HepG2 (cell line): ENCODE data around the gene LIME1. TPM values are rescaled to one million over a fixed set of nuclear protein-coding genes. Genes with fewer than 3 reads are reported as not detected.
A peak's percentile ranks its signal among the peaks of the same experiment; 100 is the strongest.

Experiments used
- EED ChIP-seq: sonication (generic); formaldehyde crosslinking; IDR thresholded peaks from 2 replicates; pipeline ENCODE4 v1.5.0; 2020; ENCODE audit warnings: mild to moderate bottlenecking, missing genetic modification reagents
- IKZF4 ChIP-seq: sonication (generic); formaldehyde crosslinking; IDR thresholded peaks from 2 replicates; pipeline ENCODE4 v1.5.1; 2020; ENCODE audit warnings: borderline replicate concordance, mild to moderate bottlenecking, low read depth, missing genetic modification reagents; ENCODE audit errors: not compliant biosample characterization
- MTF1 ChIP-seq: sonication (generic); formaldehyde crosslinking; IDR thresholded peaks from 2 replicates; pipeline ENCODE4 v1.5.0; 2020; ENCODE audit warnings: missing genetic modification reagents
- NCOA1 ChIP-seq: sonication (generic); formaldehyde crosslinking; IDR thresholded peaks from 2 replicates; pipeline ENCODE4 v1.9.0; 2021; ENCODE audit warnings: missing genetic modification reagents
- PAF1 ChIP-seq: IDR thresholded peaks from 2 replicates; pipeline ENCODE4 v1.6.1; 2016; ENCODE audit warnings: missing genetic modification reagents, missing compliant biosample characterization
- PAX8 ChIP-seq: sonication (generic); formaldehyde crosslinking; IDR thresholded peaks from 2 replicates; pipeline ENCODE4 v1.8.0; 2022; ENCODE audit warnings: mild to moderate bottlenecking, missing genetic modification reagents, borderline replicate concordance
- PCBP1 ChIP-seq: fragments of 200-400 bp; formaldehyde crosslinking; IDR thresholded peaks from 2 replicates; pipeline ENCODE4 v1.6.1; 2017; ENCODE audit warnings: mild to moderate bottlenecking, low read depth, low read length, borderline replicate concordance
- RBFOX2 ChIP-seq: fragments of 200-400 bp; formaldehyde crosslinking; IDR thresholded peaks from 2 replicates; pipeline ENCODE4 v1.6.1; 2017; ENCODE audit warnings: low read depth, mild to moderate bottlenecking, low read length
- SP4 ChIP-seq: sonication (generic); formaldehyde crosslinking; IDR thresholded peaks from 2 replicates; pipeline ENCODE4 v1.8.1; 2023; ENCODE audit warnings: mild to moderate bottlenecking, missing genetic modification reagents
- TBX2 ChIP-seq: sonication (generic); formaldehyde crosslinking; IDR thresholded peaks from 2 replicates; pipeline ENCODE4 v1.5.0; 2020; ENCODE audit warnings: missing genetic modification reagents, mild to moderate bottlenecking, borderline replicate concordance
- ZBTB38 ChIP-seq: sonication (generic); formaldehyde crosslinking; IDR thresholded peaks from 2 replicates; pipeline ENCODE4 v1.5.1; 2020; ENCODE audit warnings: mild to moderate bottlenecking, missing genetic modification reagents
- ZNF234 ChIP-seq: sonication (generic); formaldehyde crosslinking; conservative IDR thresholded peaks from 2 replicates; pipeline ENCODE4 v1.5.1; 2020; ENCODE audit warnings: mild to moderate bottlenecking, missing genetic modification reagents
- ZNF33B ChIP-seq: sonication (generic); formaldehyde crosslinking; IDR thresholded peaks from 2 replicates; pipeline ENCODE4 v1.5.1; 2020; ENCODE audit warnings: mild to moderate bottlenecking, missing genetic modification reagents
- ZNF350 ChIP-seq: sonication (generic); formaldehyde crosslinking; IDR thresholded peaks from 2 replicates; pipeline ENCODE4 v1.4.0; 2020; ENCODE audit warnings: mild to moderate bottlenecking, low read depth, missing genetic modification reagents, borderline replicate concordance
- ZNF747 ChIP-seq: sonication (generic); formaldehyde crosslinking; IDR thresholded peaks from 2 replicates; pipeline ENCODE4 v1.8.1; 2023; ENCODE audit warnings: missing genetic modification reagents, mild to moderate bottlenecking, borderline replicate concordance
- ZNF773 ChIP-seq: sonication (generic); formaldehyde crosslinking; IDR thresholded peaks from 2 replicates; pipeline ENCODE4 v1.4.0; 2020; ENCODE audit warnings: missing genetic modification reagents, borderline replicate concordance
- polyA plus RNA-seq, 8 experiments: library from polyadenylated mRNA; depleted of rRNA in 3 of 8; stranded (reverse) in 7 of 8; unstranded in 1 of 8; fragments of >200 nt; fragmentation: Illumina TruSeq in 4 of 8; extraction: Trizol in 4 of 8; gene quantifications; 2 replicates each; pipeline versions ENCODE4 v1.2.1 to v1.2.3, GENCODE V29; 2011 to 2016; ENCODE audit warnings: low read depth in 4 of 8, missing spikeins in 1 of 8, mixed read lengths in 1 of 8; ENCODE audit not compliant: insufficient read depth in 1 of 8
- total RNA-seq, 5 experiments: library from RNA; depleted of rRNA; stranded (reverse); fragments of >200 nt; fragmentation: Illumina TruSeq; extraction: Trizol; gene quantifications; 2 replicates each; pipeline ENCODE4 v1.2.3, GENCODE V29; 2016; ENCODE audit warnings: low read depth in 1 of 5
- TF ChIP-seq, protein P1 (sequence below): sonication (generic); formaldehyde crosslinking; IDR thresholded peaks from 2 replicates; pipeline ENCODE4 v1.4.0; 2020; ENCODE audit warnings: missing genetic modification reagents
- TF ChIP-seq, protein P2 (sequence below): sonication (generic); formaldehyde crosslinking; IDR thresholded peaks from 2 replicates; pipeline ENCODE4 v1.8.1; 2023; ENCODE audit warnings: mild to moderate bottlenecking, missing genetic modification reagents
- TF ChIP-seq, protein P3 (sequence below): sonication (generic); formaldehyde crosslinking; IDR thresholded peaks from 2 replicates; pipeline ENCODE4 v1.5.0; 2020; ENCODE audit warnings: missing genetic modification reagents
- TF ChIP-seq, protein P4 (sequence below): sonication (generic); formaldehyde crosslinking; IDR thresholded peaks from 2 replicates; pipeline ENCODE4 v1.5.0; 2020; ENCODE audit warnings: mild to moderate bottlenecking, missing genetic modification reagents

LIME1 gene
- total and polyA plus RNA-seq, 2 of the 13 experiments (the other 11 are each of a cell fraction or from before 2014, with no cell fraction given), result 13.0 to 61.5 TPM

DNA sequence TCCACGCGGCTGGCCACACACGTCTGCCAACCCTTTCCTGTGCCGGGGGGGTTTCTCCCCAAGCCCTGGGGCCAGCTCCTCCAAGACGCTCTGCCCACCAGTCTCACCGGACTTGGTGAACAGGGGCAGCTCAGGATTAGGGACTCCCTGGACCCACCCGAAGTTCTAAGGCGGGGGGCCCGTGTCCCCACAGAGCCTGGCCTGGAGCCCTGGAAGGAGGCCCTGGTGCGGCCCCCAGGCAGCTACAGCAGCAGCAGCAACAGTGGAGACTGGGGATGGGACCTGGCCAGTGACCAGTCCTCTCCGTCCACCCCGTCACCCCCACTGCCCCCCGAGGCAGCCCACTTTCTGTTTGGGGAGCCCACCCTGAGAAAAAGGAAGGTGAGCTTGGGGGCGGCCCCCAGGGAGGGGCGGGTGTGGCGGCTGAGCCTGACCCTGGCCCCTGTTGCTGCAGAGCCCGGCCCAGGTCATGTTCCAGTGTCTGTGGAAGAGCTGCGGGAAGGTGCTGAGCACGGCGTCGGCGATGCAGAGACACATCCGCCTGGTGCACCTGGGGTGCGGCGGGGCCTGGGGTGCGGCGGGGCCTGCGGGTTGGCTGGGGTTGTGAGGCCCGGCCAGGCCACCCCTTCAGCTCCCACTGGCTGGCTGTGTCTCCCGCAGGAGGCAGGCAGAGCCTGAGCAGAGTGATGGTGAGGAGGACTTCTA lies 5.4 kb downstream of the LIME1 start (continued):
- no peak for TF ChIP-seq SP4 (CRISPR knock-in tag)
- peak; percentile 76 for TF ChIP-seq RBFOX2
- TF ChIP-seq ZNF747 (CRISPR knock-in tag), result 0 out of 2 replicates have a peak, but pooled peaks have one; percentile 42
- TF ChIP-seq, protein P1, sequence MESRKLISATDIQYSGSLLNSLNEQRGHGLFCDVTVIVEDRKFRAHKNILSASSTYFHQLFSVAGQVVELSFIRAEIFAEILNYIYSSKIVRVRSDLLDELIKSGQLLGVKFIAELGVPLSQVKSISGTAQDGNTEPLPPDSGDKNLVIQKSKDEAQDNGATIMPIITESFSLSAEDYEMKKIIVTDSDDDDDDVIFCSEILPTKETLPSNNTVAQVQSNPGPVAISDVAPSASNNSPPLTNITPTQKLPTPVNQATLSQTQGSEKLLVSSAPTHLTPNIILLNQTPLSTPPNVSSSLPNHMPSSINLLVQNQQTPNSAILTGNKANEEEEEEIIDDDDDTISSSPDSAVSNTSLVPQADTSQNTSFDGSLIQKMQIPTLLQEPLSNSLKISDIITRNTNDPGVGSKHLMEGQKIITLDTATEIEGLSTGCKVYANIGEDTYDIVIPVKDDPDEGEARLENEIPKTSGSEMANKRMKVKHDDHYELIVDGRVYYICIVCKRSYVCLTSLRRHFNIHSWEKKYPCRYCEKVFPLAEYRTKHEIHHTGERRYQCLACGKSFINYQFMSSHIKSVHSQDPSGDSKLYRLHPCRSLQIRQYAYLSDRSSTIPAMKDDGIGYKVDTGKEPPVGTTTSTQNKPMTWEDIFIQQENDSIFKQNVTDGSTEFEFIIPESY, result peak; percentile 22; the same call in 1 of the 2 replicates
- TF ChIP-seq, protein P2, sequence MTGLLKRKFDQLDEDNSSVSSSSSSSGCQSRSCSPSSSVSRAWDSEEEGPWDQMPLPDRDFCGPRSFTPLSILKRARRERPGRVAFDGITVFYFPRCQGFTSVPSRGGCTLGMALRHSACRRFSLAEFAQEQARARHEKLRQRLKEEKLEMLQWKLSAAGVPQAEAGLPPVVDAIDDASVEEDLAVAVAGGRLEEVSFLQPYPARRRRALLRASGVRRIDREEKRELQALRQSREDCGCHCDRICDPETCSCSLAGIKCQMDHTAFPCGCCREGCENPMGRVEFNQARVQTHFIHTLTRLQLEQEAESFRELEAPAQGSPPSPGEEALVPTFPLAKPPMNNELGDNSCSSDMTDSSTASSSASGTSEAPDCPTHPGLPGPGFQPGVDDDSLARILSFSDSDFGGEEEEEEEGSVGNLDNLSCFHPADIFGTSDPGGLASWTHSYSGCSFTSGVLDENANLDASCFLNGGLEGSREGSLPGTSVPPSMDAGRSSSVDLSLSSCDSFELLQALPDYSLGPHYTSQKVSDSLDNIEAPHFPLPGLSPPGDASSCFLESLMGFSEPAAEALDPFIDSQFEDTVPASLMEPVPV, result peak; percentile 30; the same call in 1 of the 2 replicates
- 0 out of 2 replicates have a peak, but pooled peaks have one; percentile 13 for TF ChIP-seq NCOA1
- TF ChIP-seq, protein P3, sequence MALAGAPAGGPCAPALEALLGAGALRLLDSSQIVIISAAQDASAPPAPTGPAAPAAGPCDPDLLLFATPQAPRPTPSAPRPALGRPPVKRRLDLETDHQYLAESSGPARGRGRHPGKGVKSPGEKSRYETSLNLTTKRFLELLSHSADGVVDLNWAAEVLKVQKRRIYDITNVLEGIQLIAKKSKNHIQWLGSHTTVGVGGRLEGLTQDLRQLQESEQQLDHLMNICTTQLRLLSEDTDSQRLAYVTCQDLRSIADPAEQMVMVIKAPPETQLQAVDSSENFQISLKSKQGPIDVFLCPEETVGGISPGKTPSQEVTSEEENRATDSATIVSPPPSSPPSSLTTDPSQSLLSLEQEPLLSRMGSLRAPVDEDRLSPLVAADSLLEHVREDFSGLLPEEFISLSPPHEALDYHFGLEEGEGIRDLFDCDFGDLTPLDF (CRISPR knock-in tag), result no peak
- 0 out of 2 replicates have a peak, but pooled peaks have one; percentile 18 for TF ChIP-seq ZNF773
- TF ChIP-seq ZNF33B (CRISPR knock-in tag), result peak; percentile 39; the same call in 1 of the 2 replicates
- TF ChIP-seq IKZF4 (CRISPR knock-in tag), result no peak
- TF ChIP-seq ZNF350 (CRISPR knock-in tag), result no peak
- TF ChIP-seq ZBTB38 (CRISPR knock-in tag), result peak; percentile 98
- TF ChIP-seq, protein P4, sequence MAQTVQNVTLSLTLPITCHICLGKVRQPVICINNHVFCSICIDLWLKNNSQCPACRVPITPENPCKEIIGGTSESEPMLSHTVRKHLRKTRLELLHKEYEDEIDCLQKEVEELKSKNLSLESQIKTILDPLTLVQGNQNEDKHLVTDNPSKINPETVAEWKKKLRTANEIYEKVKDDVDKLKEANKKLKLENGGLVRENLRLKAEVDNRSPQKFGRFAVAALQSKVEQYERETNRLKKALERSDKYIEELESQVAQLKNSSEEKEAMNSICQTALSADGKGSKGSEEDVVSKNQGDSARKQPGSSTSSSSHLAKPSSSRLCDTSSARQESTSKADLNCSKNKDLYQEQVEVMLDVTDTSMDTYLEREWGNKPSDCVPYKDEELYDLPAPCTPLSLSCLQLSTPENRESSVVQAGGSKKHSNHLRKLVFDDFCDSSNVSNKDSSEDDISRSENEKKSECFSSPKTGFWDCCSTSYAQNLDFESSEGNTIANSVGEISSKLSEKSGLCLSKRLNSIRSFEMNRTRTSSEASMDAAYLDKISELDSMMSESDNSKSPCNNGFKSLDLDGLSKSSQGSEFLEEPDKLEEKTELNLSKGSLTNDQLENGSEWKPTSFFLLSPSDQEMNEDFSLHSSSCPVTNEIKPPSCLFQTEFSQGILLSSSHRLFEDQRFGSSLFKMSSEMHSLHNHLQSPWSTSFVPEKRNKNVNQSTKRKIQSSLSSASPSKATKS (CRISPR knock-in tag), result no peak
- no peak for TF ChIP-seq MTF1
- peak; percentile 86; the same call in 1 of the 2 replicates for TF ChIP-seq EED
- peak; percentile 22; the same call in 1 of the 2 replicates for TF ChIP-seq TBX2 (CRISPR knock-in tag)
- no peak for TF ChIP-seq PAX8 (CRISPR knock-in tag)
- TF ChIP-seq PCBP1, result peak; percentile 40; the same call in 1 of the 2 replicates
- 0 out of 2 replicates have a peak, but pooled peaks have one; percentile 9 for TF ChIP-seq PAF1
- no peak for TF ChIP-seq ZNF234 (CRISPR knock-in tag)
